ENCODE measurements around the gene CTPS1.

- TF ChIP-seq CTCF (IDR thresholded peaks at IDR 0.05) (no peak), REST (IDR thresholded peaks at IDR 0.05; ENCODE audit: insufficient read depth in 1 of 2, low read depth in 2 of 2, low read length in 1 of 2) (no peak), POLR2AphosphoS5 (IDR thresholded peaks at IDR 0.05; ENCODE audit: low read depth, low read length) (no peak), TCF7L2 (IDR thresholded peaks at IDR 0.05; ENCODE audit: low read depth, low read length) (no peak)
These were observed 66.2 kb downstream of the CTPS1 start for GRCh38 chr1:41045740-41046139.

Data from Panc1 (cell line).